GM12878 (cell line): ENCODE data around the gene PLXNA4. TPM values are rescaled to one million over a fixed set of nuclear protein-coding genes. Genes with fewer than 3 reads are reported as not detected.

Source experiments
- ATAC-seq: fragments of 200-7000 bp; cut with Tn5 transposase; 3 replicates; pipeline ENCODE4 v1.9.1; 2020; ENCODE audit warnings: mild to moderate bottlenecking, moderate library complexity
- BruUV-seq: library from RNA; stranded (reverse); fragments of 400-500 nt; replicated peaks from 2 replicates; lab custom pipeline; 2021; lab: Mats Ljungman, UMichigan
- CTCF ChIA-PET: fragments of 300-600 bp; sonication (Branson Sonifier 250); formaldehyde crosslinking; extraction: SDS; loops from one replicate; lab custom pipeline; 2021; ENCODE audit warnings: inconsistent platforms; lab: Yijun Ruan, JAX
- POLR2A ChIA-PET: fragments of 350-600 bp; formaldehyde crosslinking; extraction: SDS; loops from one replicate; lab custom pipeline; 2021; ENCODE audit warnings: inconsistent platforms; lab: Charles Lee
- RAD21 ChIA-PET: fragments of 300-600 bp; sonication (Branson Sonifier 250); formaldehyde crosslinking; loops from one replicate; lab custom pipeline; 2023; ENCODE audit warnings: antibody characterized with exemption; ENCODE audit not compliant: unreplicated experiment; lab: Charles Lee
- SMC1A ChIA-PET: fragments of 300-600 bp; sonication (Branson Sonifier 250); formaldehyde crosslinking; loops from one replicate; lab custom pipeline; 2023; ENCODE audit not compliant: unreplicated experiment, uncharacterized antibody; lab: Charles Lee
- DNase-seq: peaks from one replicate; pipeline ENCODE4 v3.0.0-alpha.2; 2011; ENCODE audit warnings: low read depth, low spot score
- FAIRE-seq: peaks from 3 replicates; lab custom pipeline; 2011; peaks lifted over from hg19 to GRCh38; lab: Jason Lieb, UNC
- H2AFZ ChIP-seq: 2 replicates; pipeline ENCODE4 v1.6.0; 2011; ENCODE audit warnings: low read depth, low read length, control low read depth; ENCODE audit not compliant: control insufficient read depth
- H3K27ac ChIP-seq: 2 replicates; pipeline ENCODE4 v1.5.1; 2011; ENCODE audit warnings: control low read depth; ENCODE audit not compliant: control insufficient read depth, insufficient read depth
- H3K27me3 ChIP-seq, 2 experiments: replicated peaks in 1 of 2; 2 replicates each; pipeline versions ENCODE4 v1.6.0 to v1.6.1; 2011; ENCODE audit warnings: low read length in 1 of 2; ENCODE audit not compliant: control insufficient read depth in 2 of 2, insufficient read depth in 2 of 2
- H3K36me3 ChIP-seq, 2 experiments: 2 replicates each; pipeline ENCODE4 v1.5.1; 2011; ENCODE audit warnings: low read length in 1 of 2; ENCODE audit not compliant: control insufficient read depth in 2 of 2, insufficient read depth in 2 of 2
- H3K4me1 ChIP-seq: 2 replicates; pipeline ENCODE4 v1.6.1; 2011; ENCODE audit warnings: mild to moderate bottlenecking, low read length, moderate library complexity, mixed read lengths; ENCODE audit not compliant: control insufficient read depth, insufficient read depth
- H3K4me2 ChIP-seq: 2 replicates; pipeline ENCODE4 v1.6.0; 2011; ENCODE audit warnings: control low read depth; ENCODE audit not compliant: control insufficient read depth, insufficient read depth
- H3K4me3 ChIP-seq: fragments of 200-600 bp; sonication (generic); 2 replicates; pipeline ENCODE4 v1.5.1; 2016
- H3K79me2 ChIP-seq: 2 replicates; pipeline ENCODE4 v1.6.0; 2011; ENCODE audit warnings: low read length; ENCODE audit not compliant: control insufficient read depth, insufficient read depth
- H3K9ac ChIP-seq: 2 replicates; pipeline ENCODE4 v1.8.0; 2011; ENCODE audit warnings: low read length, control low read depth, mixed read lengths; ENCODE audit not compliant: control insufficient read depth, insufficient read depth
- H3K9me3 ChIP-seq: replicated peaks from 3 replicates; pipeline ENCODE4 v1.5.1; 2011; ENCODE audit warnings: mild to moderate bottlenecking, low read length; ENCODE audit not compliant: control insufficient read depth, insufficient read depth
- H4K20me1 ChIP-seq: 2 replicates; pipeline ENCODE4 v1.6.0; 2011; ENCODE audit not compliant: control insufficient read depth, insufficient read depth
- CHD2 ChIP-seq: IDR thresholded peaks from 2 replicates; pipeline ENCODE4 v1.6.1; 2011; ENCODE audit warnings: low read depth, low read length, improper control_type of control experiment, borderline replicate concordance
- JUNB ChIP-seq: IDR thresholded peaks from 2 replicates; pipeline ENCODE4 v1.6.1; 2016; ENCODE audit warnings: antibody characterized with exemption, mild to moderate bottlenecking
- MEF2A ChIP-seq: IDR thresholded peaks from 2 replicates; pipeline ENCODE4 v1.6.1; 2011; ENCODE audit warnings: low read depth, mild to moderate bottlenecking, low read length, moderate library complexity; ENCODE audit not compliant: insufficient read depth
- RBBP5 ChIP-seq: fragments of 200-600 bp; sonication (generic); conservative IDR thresholded peaks from 2 replicates; pipeline ENCODE4 v1.6.1; 2016
- ZNF384 ChIP-seq: IDR thresholded peaks from 2 replicates; pipeline ENCODE4 v1.6.1; 2012; ENCODE audit warnings: low read depth, mild to moderate bottlenecking, low read length, improper control_type of control experiment, borderline replicate concordance
- WGBS: methylation state at CpG from one replicate; pipeline ENCODE4 v1.1.6; 2016; ENCODE audit warnings: low lambda C conversion rate; ENCODE audit not compliant: insufficient replicate concordance, insufficient coverage; ENCODE audit errors: missing lambda C conversion rate; 5-methylcytosine and 5-hydroxymethylcytosine counted together
- in situ Hi-C: fragments of 300-500 bp; cut with MboI; formaldehyde crosslinking; loops from 9 replicates; pipeline ENCODE4 v1.14.3; 2018; ENCODE audit warnings: mixed read lengths
- intact Hi-C: fragments of 100-400 bp; cut with micrococcal nuclease; formaldehyde crosslinking; loops from one replicate; pipeline ENCODE4 v1.14.2; 2022; ENCODE audit not compliant: unreplicated experiment
- polyA plus RNA-seq, 11 experiments: library from polyadenylated mRNA; depleted of rRNA in 4 of 11; unstranded in 6 of 11; stranded (reverse) in 5 of 11; fragments of >200 nt; fragmentation: Nextera tagmentation in 4 of 11; fragmentation: Illumina TruSeq in 1 of 11; extraction: Ambion mirVana in 4 of 11; extraction: Trizol in 1 of 11; gene quantifications; 1 replicate in 1 of 11; 2 replicates in 10 of 11; pipeline versions ENCODE4 v1.2.1 to v1.2.3, GENCODE V29; 2011 to 2016; ENCODE audit warnings: inconsistent platforms in 2 of 11, missing spikeins in 2 of 11, low read depth in 1 of 11
- total RNA-seq, 4 experiments: library from RNA; depleted of rRNA in 3 of 4; stranded (reverse); fragments of >200 nt in 3 of 4; fragmentation: Illumina TruSeq in 1 of 4; extraction: Trizol in 1 of 4; gene quantifications; 2 replicates each; pipeline versions ENCODE4 v1.2.1 to v1.2.3, GENCODE V29; 2013 to 2021
- TF ChIP-seq, protein P1 (sequence below): fragments of 450-650 bp; IDR thresholded peaks from 2 replicates; pipeline ENCODE4 v1.6.1; 2017; ENCODE audit warnings: low read depth, mild to moderate bottlenecking, moderate library complexity
- TF ChIP-seq, protein P2 (sequence below): fragments of 450-650 bp; IDR thresholded peaks from 2 replicates; pipeline ENCODE4 v1.6.1; 2017; ENCODE audit warnings: antibody characterized with exemption, mild to moderate bottlenecking, moderate library complexity
- TF ChIP-seq, protein P3 (sequence below): fragments of 450-650 bp; formaldehyde crosslinking; IDR thresholded peaks from 2 replicates; pipeline ENCODE4 v1.4.0; 2020; ENCODE audit warnings: mild to moderate bottlenecking, moderate library complexity
- TF ChIP-seq, protein P4 (sequence below): fragments of 450-650 bp; IDR thresholded peaks from 2 replicates; pipeline ENCODE4 v1.6.1; 2017; ENCODE audit warnings: mild to moderate bottlenecking
- TF ChIP-seq, protein P5 (sequence below): IDR thresholded peaks from 2 replicates; pipeline ENCODE4 v1.6.1; 2012; ENCODE audit warnings: low read depth, low read length, improper control_type of control experiment
- TF ChIP-seq, protein P6 (sequence below): fragments of 450-650 bp; IDR thresholded peaks from 2 replicates; pipeline ENCODE4 v1.6.1; 2016; ENCODE audit warnings: mild to moderate bottlenecking

Gene PLXNA4
- total and polyA plus RNA-seq, 10 of the 15 experiments (the other 5 are each of a cell fraction or from before 2014, with no cell fraction given) = 0.03 TPM; not detected in 9

DNA sequence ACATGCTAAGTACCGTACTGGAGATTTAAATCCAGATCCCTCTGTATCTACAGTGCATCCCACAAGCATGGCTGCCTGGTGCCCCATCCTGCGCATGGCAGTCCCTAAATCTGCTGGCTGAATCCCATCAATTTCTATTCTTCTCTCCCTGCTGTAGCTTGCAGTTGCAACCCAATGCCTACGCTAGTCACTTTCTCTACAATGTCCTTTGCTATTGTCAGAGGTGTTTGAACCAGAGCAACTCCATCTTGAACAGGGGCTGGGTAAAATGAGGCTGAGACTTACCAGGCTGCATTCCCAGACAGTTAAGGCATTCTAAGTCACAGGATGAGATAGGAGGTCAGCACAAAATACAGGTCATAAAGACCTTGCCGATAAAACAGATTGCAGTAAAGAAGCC, 461.2 kb downstream of the PLXNA4 start:
- no TSS peak for BruUV-seq
- ChIA-PET SMC1A (no interaction called here), RAD21 (no interaction called here), POLR2A (no interaction called here), CTCF (no interaction called here)
- in situ Hi-C loops = no loop called here
- Histone ChIP-seq H3K4me3 (no peak overlapping the region), H3K79me2 (no peaks in the 10 kb centered on the region), H3K4me1 (no peaks in the 10 kb centered on the region), H3K9ac (no peak overlapping the region), H3K4me2 (no peak overlapping the region), H3K9me3 (no peaks in the 10 kb centered on the region), H3K27ac (no peak overlapping the region), H3K36me3 (no peaks in the 10 kb centered on the region), H2AFZ (no peak overlapping the region), H4K20me1 (no peaks in the 10 kb centered on the region), H3K27me3 (no peaks in the 10 kb centered on the region; a peak in 2 of 4 replicates)
- intact Hi-C loops = no loop called here
- WGBS = 53% methylated on average over 4 of the region's 4 CpGs
- FAIRE-seq (no peak), ATAC-seq (no peak), DNase-seq (no peak)
- TF ChIP-seq, protein P1, sequence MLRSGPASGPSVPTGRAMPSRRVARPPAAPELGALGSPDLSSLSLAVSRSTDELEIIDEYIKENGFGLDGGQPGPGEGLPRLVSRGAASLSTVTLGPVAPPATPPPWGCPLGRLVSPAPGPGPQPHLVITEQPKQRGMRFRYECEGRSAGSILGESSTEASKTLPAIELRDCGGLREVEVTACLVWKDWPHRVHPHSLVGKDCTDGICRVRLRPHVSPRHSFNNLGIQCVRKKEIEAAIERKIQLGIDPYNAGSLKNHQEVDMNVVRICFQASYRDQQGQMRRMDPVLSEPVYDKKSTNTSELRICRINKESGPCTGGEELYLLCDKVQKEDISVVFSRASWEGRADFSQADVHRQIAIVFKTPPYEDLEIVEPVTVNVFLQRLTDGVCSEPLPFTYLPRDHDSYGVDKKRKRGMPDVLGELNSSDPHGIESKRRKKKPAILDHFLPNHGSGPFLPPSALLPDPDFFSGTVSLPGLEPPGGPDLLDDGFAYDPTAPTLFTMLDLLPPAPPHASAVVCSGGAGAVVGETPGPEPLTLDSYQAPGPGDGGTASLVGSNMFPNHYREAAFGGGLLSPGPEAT = no peak
- TF ChIP-seq RBBP5 (no peak), JUNB (no peak), MEF2A (no peak), CHD2 (no peak), ZNF384 (no peak)
- TF ChIP-seq, protein P2, sequence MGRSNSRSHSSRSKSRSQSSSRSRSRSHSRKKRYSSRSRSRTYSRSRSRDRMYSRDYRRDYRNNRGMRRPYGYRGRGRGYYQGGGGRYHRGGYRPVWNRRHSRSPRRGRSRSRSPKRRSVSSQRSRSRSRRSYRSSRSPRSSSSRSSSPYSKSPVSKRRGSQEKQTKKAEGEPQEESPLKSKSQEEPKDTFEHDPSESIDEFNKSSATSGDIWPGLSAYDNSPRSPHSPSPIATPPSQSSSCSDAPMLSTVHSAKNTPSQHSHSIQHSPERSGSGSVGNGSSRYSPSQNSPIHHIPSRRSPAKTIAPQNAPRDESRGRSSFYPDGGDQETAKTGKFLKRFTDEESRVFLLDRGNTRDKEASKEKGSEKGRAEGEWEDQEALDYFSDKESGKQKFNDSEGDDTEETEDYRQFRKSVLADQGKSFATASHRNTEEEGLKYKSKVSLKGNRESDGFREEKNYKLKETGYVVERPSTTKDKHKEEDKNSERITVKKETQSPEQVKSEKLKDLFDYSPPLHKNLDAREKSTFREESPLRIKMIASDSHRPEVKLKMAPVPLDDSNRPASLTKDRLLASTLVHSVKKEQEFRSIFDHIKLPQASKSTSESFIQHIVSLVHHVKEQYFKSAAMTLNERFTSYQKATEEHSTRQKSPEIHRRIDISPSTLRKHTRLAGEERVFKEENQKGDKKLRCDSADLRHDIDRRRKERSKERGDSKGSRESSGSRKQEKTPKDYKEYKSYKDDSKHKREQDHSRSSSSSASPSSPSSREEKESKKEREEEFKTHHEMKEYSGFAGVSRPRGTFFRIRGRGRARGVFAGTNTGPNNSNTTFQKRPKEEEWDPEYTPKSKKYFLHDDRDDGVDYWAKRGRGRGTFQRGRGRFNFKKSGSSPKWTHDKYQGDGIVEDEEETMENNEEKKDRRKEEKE = no peak
- TF ChIP-seq, protein P3, sequence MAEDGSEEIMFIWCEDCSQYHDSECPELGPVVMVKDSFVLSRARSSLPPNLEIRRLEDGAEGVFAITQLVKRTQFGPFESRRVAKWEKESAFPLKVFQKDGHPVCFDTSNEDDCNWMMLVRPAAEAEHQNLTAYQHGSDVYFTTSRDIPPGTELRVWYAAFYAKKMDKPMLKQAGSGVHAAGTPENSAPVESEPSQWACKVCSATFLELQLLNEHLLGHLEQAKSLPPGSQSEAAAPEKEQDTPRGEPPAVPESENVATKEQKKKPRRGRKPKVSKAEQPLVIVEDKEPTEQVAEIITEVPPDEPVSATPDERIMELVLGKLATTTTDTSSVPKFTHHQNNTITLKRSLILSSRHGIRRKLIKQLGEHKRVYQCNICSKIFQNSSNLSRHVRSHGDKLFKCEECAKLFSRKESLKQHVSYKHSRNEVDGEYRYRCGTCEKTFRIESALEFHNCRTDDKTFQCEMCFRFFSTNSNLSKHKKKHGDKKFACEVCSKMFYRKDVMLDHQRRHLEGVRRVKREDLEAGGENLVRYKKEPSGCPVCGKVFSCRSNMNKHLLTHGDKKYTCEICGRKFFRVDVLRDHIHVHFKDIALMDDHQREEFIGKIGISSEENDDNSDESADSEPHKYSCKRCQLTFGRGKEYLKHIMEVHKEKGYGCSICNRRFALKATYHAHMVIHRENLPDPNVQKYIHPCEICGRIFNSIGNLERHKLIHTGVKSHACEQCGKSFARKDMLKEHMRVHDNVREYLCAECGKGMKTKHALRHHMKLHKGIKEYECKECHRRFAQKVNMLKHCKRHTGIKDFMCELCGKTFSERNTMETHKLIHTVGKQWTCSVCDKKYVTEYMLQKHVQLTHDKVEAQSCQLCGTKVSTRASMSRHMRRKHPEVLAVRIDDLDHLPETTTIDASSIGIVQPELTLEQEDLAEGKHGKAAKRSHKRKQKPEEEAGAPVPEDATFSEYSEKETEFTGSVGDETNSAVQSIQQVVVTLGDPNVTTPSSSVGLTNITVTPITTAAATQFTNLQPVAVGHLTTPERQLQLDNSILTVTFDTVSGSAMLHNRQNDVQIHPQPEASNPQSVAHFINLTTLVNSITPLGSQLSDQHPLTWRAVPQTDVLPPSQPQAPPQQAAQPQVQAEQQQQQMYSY (CRISPR knock-in tag) = no peak
- TF ChIP-seq, protein P4, sequence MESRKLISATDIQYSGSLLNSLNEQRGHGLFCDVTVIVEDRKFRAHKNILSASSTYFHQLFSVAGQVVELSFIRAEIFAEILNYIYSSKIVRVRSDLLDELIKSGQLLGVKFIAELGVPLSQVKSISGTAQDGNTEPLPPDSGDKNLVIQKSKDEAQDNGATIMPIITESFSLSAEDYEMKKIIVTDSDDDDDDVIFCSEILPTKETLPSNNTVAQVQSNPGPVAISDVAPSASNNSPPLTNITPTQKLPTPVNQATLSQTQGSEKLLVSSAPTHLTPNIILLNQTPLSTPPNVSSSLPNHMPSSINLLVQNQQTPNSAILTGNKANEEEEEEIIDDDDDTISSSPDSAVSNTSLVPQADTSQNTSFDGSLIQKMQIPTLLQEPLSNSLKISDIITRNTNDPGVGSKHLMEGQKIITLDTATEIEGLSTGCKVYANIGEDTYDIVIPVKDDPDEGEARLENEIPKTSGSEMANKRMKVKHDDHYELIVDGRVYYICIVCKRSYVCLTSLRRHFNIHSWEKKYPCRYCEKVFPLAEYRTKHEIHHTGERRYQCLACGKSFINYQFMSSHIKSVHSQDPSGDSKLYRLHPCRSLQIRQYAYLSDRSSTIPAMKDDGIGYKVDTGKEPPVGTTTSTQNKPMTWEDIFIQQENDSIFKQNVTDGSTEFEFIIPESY = no peak
- TF ChIP-seq, protein P5, sequence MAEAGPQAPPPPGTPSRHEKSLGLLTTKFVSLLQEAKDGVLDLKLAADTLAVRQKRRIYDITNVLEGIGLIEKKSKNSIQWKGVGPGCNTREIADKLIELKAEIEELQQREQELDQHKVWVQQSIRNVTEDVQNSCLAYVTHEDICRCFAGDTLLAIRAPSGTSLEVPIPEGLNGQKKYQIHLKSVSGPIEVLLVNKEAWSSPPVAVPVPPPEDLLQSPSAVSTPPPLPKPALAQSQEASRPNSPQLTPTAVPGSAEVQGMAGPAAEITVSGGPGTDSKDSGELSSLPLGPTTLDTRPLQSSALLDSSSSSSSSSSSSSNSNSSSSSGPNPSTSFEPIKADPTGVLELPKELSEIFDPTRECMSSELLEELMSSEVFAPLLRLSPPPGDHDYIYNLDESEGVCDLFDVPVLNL = no peak
- TF ChIP-seq, protein P6, sequence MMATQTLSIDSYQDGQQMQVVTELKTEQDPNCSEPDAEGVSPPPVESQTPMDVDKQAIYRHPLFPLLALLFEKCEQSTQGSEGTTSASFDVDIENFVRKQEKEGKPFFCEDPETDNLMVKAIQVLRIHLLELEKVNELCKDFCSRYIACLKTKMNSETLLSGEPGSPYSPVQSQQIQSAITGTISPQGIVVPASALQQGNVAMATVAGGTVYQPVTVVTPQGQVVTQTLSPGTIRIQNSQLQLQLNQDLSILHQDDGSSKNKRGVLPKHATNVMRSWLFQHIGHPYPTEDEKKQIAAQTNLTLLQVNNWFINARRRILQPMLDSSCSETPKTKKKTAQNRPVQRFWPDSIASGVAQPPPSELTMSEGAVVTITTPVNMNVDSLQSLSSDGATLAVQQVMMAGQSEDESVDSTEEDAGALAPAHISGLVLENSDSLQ = no peak
